AG08395 (cell line): ENCODE results near the gene GTPBP8.
"Not testable (repeated sequence)": the region's sequence is repeated elsewhere in the genome, so short reads cannot be mapped to it uniquely, and the experiment has no call there.

Experiments used
- DNase-seq: peaks from one replicate; pipeline ENCODE4 v3.0.0; 2012; ENCODE audit warnings: mixed read lengths, low spot score

GTPBP8 gene

DNA sequence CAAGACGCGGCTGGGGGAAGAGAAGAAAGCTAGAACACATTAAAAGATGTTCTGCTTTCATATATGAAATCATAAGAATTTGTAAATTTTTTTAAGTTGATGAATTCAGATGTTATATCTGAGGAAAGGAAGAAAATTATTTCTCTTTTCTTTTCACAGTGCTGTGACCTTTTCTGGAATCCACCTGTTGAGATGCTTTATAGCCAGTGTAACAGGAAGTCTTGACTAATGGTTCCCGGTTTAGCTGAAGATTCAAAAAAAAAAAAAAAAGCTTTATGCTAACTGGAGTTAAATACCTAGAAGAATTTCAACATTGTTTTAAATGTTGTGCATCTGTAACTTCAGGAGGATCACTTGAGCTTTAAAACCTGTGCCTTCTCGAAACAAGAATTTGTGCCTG lies 9.9 kb downstream of the GTPBP8 start:
- no peak for DNase-seq

DNA sequence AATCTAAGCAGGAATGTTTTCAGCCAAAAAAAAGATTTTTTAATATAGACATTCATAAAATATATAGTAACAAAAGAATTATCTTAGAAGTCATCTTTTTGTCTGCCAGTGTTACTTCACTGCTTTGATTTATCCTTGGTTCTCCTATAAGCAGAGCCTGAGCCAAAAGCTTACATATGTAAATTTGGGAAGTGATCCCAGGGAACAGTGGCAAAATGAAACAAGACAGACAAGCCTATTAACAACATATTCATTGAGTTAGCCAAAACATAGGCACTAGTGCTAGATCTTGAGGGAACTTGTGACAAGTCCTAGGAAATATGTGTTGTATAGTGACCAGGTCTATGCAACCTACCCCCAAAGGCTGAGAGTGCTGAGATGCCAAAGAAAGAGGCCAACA lies 11.3 kb downstream of the GTPBP8 start:
- no peak for DNase-seq

DNA sequence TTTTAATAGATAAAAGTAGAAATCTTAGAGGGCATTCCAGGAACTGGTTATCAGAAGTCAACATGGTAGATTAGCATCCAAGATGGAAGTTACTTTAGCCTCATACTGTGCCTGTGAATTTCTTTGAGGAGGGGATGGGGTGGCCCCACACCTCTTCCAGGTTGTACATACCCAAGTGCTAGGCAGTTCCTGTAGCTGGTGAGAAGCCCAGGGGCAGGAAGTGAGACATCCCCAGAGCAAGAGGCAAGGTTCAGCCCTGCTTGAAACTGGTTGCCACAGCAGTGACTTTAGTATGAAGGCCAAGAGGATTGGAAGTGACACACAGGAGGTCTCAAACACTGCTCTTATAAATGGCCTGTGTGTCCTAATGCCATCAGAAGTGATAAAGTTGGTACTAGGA lies 11.9 kb downstream of the GTPBP8 start:
- no peak for DNase-seq

DNA sequence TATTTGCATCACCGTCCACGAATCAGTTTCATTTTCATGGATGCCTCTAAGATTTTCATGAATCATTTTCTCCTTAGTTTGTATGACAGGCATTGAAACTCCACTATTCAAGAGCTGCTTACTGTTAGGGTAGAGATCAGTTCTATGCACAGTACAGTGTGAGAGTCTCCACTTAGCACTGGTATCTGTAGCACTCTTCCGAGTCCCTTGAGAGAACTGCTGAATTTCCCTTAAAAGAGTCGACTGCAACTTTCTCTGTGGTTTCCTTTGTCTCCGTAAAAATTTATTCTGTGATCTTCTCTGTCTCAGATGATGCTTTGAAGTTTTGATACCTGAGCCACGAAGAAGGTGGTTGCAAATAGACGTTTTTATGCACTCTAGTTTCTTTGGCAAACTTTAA lies 14.8 kb downstream of the GTPBP8 start:
- DNase-seq, result no peak

DNA sequence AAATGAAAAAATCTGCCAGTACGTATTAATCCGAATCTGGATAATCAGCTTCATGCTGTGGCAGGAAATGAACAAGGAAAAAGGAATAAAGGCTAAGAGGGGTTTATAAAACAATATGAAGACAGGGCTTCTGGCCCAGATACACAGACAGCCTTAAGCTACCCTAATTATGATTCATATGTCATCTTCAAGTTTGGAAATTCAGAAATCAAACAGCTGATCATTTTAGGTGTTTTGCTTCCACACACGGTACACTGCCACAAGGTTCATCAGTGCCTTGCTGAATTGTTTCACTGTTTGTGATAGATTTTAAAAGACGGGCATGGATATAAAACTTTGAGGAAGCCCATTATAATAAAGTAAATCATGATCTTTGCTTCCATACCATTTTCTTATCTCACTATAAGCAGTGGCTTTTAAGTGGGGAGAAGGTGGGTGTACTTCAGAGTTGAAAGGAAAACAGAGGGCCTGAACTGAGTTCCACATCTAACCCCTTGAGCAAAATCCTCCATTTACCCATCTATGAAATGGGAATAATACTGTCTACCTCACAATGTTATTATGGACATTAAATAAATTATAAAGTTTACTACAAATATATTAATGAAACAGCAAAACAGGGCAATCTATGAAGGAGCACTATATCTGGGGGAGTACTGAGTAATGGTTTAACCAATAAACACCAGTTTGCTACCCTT lies 15.7 kb downstream of the GTPBP8 start:
- DNase-seq, result no peak

DNA sequence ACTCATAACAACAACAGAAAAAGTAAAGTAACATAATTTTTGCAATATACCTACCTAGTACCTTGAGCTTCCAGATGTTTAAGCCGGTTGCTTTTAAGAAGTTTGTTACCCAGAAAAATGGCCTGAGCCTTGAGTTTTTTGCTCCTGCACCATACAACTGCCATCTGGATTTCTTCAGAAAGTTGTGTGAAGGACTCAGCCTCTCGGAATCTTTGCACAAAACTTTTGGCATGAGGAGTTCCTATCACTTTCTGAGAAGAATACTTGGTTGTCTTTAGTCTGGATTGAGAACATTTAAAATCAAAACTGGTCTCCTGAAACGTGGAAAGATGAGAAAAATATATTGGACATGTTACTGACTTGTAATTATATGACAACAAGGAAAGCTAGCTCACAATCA lies 17.3 kb downstream of the GTPBP8 start:
- no peak for DNase-seq

DNA sequence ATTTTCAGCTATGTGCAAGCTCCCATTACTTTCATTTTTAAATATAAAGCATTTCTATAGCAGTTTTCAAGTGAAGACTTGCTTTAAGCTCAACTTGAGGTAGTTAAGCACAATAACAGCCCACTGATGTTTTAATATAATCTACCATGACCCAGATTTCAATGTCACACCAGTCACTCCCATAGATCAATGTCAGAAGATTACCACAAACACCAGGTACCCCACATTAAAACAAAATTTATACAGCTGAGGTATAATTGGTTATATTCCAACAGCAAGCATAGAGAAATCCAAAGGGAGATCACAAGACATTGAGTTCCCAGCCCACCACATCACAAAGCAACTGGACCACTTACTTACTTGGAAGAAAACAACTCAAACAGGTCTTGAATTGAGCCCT lies 22.8 kb downstream of the GTPBP8 start:
- no peak for DNase-seq

DNA sequence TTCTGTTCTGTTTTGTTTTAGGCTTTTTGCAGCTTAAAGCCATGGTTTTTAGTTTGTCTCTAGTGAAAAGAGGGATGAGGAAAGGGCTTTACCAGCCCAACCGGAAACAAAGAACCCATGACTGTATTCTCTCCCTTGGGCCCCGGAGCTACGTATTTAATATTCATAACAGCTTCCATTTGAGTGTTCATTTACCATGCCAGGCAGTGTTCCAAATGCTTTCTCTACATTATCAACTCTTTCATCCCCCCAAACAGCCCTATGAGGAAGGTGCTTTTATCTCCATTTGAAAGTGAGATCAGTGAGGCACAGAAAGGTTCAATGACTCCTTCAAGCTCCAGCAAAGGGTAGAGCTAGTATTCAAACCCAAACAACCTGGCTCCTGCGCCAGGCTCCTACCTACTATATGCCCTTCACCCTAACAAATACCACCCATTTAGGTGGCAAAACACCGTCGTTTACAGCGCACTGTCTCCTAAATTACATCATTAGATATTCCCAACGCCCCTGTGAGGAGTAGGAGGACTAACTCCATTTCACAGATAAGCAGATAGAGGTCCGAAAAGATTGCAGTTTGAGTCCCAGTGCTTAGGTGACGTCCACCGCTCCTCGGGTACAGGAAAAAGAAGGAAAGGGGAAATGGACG lies 27.9 kb downstream of the GTPBP8 start:
- peak; percentile 9 for DNase-seq

DNA sequence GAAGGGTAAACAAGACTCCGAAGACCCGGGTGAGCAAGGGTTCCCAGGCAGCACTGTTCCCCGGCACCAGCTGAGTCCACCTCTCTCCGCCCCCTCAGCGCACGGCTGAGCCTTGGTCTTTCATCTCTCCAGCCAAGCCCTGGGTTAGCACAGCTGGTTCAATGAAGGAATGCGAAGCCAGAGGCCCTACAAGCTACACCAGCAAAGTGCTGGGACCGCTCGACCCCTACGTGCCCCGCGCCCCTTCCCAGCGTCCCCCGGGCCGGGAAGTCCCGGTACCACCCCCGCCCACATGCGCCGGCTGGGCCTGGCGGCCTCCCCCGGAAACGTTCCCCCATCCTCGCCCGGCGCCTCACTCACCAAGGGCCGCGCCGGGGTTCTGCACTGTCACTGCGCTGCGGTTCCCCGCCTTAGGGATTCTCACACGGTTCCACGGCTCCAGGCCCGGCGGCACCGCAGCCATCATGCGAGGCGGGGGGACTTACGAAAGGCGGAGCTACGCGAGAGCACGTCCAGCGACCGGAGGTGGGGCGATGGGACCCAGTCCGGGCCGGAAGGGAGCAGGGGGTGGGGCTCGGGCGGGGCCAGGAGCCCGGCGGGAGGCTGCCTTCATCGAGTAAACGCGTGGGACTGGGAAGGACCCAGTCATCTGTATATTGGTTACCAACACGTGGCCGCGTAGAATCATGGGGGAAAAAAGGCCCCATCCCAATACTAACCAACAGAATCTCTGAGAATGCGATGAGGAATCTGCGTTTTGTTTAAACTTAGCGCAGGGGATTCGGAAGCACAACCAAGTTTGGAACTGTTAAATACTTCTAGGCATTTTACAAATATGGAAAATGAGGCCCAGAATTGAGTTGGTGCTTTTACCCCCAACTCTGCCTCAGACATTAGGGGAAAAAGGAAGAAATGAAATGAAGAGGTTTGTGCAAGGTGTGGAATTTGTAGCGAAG lies 28.7 kb downstream of the GTPBP8 start:
- peak; percentile 97 for DNase-seq

DNA sequence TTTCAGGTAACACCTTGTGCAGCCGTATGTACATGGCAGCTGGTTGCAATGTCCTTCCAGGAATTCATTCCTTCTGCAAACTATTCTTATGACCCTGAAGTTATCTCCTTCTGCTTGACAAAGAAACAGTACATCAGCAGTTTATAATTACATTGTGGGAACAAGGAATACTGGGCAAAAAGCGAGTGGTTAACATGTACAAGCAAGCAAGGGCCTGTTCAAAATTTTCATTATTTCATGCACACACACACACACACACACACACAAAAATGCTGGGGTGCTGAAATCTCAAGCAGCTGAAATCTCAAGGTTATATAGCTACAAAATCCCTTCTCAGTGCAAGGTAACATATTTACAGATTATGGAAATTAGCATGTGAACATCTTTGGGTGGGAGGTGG lies 30.7 kb downstream of the GTPBP8 start:
- no peak for DNase-seq

DNA sequence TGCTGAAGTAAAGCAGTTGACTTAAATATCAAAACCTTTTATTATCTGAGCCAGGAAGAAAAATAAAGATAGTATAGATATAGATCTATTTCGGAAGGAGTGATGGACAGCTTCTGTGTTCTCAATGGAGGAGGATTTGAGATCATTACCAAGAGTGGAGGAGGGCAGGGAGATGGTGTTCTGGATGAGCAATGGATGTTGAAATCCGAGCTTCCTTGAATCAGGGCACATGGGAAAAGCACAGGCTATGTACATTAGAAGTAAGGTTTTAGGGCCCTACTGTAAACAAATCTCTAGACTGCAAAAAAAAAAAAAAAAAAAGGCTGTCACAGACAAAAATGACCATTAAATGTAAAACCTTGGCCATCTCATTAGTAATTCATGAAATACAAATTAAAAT lies 43.2 kb downstream of the GTPBP8 start:
- no peak for DNase-seq

DNA sequence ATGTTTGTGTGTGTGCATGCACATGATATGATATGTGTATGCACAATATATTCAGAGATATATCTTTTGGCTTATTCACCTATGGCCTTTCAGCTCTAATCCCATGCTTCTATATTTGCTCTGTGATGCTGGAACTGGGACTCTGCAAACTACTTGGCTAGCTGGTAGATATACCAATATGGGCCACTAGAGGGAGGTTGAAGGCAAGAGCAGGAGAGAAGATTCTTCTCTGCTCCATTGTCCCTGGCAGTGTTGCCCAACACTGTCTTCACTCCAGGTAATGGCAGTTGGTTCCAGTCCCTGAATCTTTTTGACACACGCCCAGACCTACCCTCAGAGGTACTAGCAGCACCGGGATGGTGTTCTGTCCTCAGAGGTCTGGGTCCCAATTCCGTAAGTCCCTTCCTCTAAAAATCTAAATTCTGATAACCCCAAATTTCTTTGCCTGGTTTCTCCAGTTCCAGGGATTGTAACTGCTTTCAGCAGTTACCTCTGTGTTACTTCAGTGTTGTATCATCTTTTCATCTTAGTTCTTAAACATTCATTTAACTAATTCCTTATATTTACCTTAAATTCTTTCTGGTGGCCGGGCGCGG lies 44.7 kb downstream of the GTPBP8 start:
- peak; percentile 83 for DNase-seq

DNA sequence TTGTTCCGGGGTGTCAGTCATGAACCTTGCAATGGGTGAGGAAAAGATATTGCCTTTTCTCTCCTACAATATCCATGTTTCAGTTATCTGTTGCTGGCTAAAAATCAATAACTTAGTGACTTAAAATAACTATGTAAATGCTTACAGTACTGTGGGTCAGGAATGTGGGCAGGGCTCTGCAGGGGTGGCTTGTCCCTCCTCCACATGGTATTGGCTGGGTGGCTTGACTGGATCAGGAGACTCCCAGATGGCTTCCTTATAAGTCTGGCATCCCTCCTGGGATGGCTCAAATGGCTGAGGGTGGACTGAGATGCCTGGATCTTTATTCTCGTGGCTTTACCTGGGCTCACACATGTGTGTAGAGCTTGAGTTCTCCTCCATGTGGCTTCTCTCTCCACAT lies 47.5 kb downstream of the GTPBP8 start:
- peak; percentile 14 for DNase-seq

DNA sequence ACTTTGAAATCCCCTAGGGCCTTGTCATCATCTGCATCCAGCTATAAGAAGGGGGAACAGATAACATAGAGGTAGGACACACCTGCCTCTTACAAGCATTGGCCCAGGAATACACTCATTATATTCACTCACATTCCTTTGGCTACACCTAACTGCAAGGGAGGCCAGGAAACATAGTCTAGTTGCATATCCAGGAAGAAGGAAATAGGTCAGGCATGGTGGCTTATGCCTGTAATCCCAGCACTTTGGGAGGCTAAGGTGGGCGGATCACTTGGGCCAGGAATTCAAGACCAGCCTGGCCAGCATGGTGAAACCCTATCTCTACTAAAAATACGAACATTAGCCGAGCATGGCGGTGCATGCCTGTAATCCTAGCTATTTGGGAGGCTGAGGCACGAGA lies 48.8 kb downstream of the GTPBP8 start:
- DNase-seq, result no peak

DNA sequence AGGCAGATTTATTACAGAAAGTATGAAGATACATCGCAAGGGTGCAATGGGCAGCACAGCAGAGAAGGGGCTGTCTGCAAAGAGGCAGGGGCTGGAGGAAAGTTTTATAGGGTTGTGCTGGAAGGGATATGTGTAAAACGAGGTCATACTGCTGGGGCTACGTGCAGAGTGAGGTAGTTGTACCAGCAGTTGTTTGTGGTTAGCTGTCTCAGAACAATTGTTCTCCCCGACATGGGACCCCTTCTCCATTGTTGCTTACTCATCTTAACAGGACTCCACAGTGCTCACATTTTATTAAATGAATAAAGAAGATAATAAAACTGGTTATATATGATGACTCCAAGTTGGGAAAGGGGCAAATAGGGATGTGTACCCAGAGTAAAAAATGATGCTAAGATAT lies 49.4 kb downstream of the GTPBP8 start:
- DNase-seq, result no peak

DNA sequence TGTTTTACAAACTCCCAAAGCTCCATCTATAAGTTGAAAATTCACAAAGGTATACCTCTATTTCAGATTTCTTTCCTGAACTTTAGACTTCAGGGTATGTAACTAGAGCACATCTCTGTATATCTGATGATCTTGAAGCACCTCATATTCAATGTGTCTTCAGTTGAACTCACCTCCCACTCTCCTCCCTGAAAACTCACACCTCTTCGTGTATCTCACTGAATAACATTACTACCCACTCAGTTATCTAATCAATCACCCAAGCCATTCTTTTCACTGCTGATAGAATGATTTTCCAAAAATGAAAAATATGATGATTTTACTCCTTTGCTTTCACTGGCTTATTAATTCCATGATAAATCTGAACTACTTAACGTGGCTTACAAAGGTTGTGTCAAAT lies 52.9 kb downstream of the GTPBP8 start:
- no peak for DNase-seq

DNA sequence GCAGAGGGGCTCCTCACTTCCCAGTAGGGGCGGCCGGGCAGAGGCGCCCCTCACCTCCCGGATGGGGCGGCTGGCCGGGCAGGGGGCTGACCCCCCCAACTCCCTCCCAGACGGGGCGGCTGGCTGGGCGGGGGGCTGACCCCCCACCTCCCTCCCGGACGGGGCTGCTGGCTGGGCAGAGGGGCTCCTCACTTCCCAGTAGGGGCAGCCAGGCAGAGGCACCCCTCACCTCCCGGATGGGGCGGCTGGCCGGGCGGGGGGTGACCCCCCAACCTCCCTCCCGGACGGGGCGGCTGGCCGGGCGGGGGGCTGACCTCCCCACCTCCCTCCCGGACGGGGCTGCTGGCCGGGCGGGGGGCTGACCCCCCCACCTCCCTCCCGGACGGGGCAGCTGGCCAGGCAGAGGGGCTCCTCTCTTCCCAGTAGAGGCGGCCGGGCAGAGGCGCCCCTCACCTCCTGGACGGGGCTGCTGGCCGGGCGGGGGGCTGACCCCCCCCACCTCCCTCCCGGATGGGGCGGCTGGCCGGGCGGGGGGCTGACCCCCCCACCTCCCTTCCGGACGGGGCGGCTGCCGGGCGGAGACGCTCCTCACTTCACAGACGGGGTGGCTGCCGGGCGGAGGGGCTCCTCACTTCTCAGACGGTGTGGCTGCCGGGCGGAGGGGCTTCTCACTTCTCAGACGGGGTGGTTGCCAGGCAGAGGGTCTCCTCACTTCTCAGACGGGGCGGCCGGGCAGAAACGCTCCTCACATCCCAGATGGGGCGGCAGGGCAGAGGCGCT lies 55.6 kb downstream of the GTPBP8 start:
- DNase-seq, result not testable (repeated sequence)

DNA sequence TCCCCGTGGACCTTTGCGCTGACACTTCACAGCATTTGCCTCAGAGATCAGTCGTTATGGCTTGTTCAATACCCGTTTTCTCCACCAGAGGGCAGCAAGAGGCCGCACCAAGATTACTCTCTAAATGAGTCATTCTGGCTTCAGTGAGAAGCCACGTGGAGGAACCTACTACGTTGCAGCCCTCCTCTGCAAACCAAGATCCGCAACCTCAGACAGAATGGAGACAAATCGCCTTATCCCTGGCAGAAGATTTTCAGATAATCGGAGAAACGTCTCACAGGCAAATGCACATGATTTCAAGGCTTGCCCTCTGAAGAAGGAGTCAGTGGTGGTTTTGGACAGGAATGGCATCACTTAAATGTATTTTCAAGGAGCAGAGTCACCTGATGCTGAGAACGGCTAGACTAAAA lies 60.5 kb downstream of the GTPBP8 start:
- DNase-seq, result peak; percentile 86
